BLaER1 treated with 17β-estradiol and CSF1 and Interleukin-3, amounts not matched to agents 10 nM and 100 nM (cell line): ENCODE results near the gene GET4.

Source experiments
- H3K27ac ChIP-seq, 11 experiments: shearing (Covaris generic); formaldehyde crosslinking; 2 replicates each; pipeline ENCODE4 v1.8.1; 2022
- H3K27me3 ChIP-seq, 11 experiments: shearing (Covaris generic); formaldehyde crosslinking; 2 replicates each; pipeline ENCODE4 v1.8.1; 2022
- H3K36me3 ChIP-seq, 11 experiments: shearing (Covaris generic); formaldehyde crosslinking; 2 replicates each; pipeline ENCODE4 v1.8.1; 2022
- H3K4me1 ChIP-seq, 10 experiments: shearing (Covaris generic); formaldehyde crosslinking; 2 replicates each; pipeline ENCODE4 v1.8.1; 2022
- H3K4me2 ChIP-seq, 11 experiments: shearing (Covaris generic); formaldehyde crosslinking; 2 replicates each; pipeline ENCODE4 v1.8.1; 2022
- H3K4me3 ChIP-seq, 10 experiments: shearing (Covaris generic); formaldehyde crosslinking; 2 replicates each; pipeline ENCODE4 v1.8.1; 2022
- H3K9ac ChIP-seq, 11 experiments: shearing (Covaris generic); formaldehyde crosslinking; 2 replicates each; pipeline ENCODE4 v1.8.1; 2022
- H3K9me3 ChIP-seq, 11 experiments: shearing (Covaris generic); formaldehyde crosslinking; replicated peaks in 1 of 11; 2 replicates each; pipeline ENCODE4 v1.8.1; 2022
- H4K20me1 ChIP-seq, 11 experiments: shearing (Covaris generic); formaldehyde crosslinking; 2 replicates each; pipeline ENCODE4 v1.8.1; 2022
- Cebpa-rat ChIP-seq, 11 experiments: shearing (Covaris generic); IDR thresholded peaks; 2 replicates each; pipeline ENCODE4 v1.8.1; 2022

The GET4 gene

GRCh38 chr7:861222-861621 is 15.1 kb upstream of the GET4 start:
- Histone ChIP-seq H4K20me1 (peaks cover 0 to 75% (median 11%) of the 10 kb centered on the region in 11 experiments; a peak in 12 of 22 replicates), H3K4me3 (no peak overlapping the region), H3K36me3 (peaks cover 97 to 100% (median 99%) of the 10 kb centered on the region in 11 experiments), H3K9me3 (no peaks in the 10 kb centered on the region), H3K4me2 (no peak overlapping the region), H3K9ac (no peak overlapping the region), H3K27ac (no peak overlapping the region), H3K4me1 (peaks cover 0 to 6% (median 0%) of the 10 kb centered on the region in 10 experiments; a peak in 4 of 20 replicates), H3K27me3 (no peaks in the 10 kb centered on the region)
- TF ChIP-seq Cebpa-rat (IDR thresholded peaks at IDR 0.05) = no peak

GRCh38 chr7:862157-862556 is 14.2 kb upstream of the GET4 start:
- no peak for TF ChIP-seq Cebpa-rat (IDR thresholded peaks at IDR 0.05)

GRCh38 chr7:863106-863505 is 13.2 kb upstream of the GET4 start:
- H3K4me2 ChIP-seq = no peak overlapping the region
- TF ChIP-seq Cebpa-rat (IDR thresholded peaks at IDR 0.05) = no peak
- peaks cover 94 to 97% (median 96%) of the 10 kb centered on the region in 11 experiments for H3K36me3 ChIP-seq
- no peak overlapping the region for H3K4me3 ChIP-seq
- H4K20me1 ChIP-seq = peaks cover 0 to 69% (median 10%) of the 10 kb centered on the region in 11 experiments; a peak in 12 of 22 replicates
- H3K9ac ChIP-seq = no peak overlapping the region
- no peaks in the 10 kb centered on the region for H3K27me3 ChIP-seq
- H3K4me1 ChIP-seq = peaks cover 0 to 13% (median 0%) of the 10 kb centered on the region in 10 experiments; a peak in 9 of 20 replicates
- H3K27ac ChIP-seq = no peak overlapping the region
- no peaks in the 10 kb centered on the region for H3K9me3 ChIP-seq

More at GRCh38 chr7:862157-862556, 14.2 kb upstream of the GET4 start:
- H3K9me3 ChIP-seq = no peaks in the 10 kb centered on the region
- H3K9ac ChIP-seq = no peak overlapping the region
- H3K4me3 ChIP-seq = no peak overlapping the region
- H3K27ac ChIP-seq = no peak overlapping the region
- H3K36me3 ChIP-seq = peaks cover 94 to 97% (median 96%) of the 10 kb centered on the region in 11 experiments
- peaks cover 0 to 69% (median 9%) of the 10 kb centered on the region in 11 experiments; a peak in 12 of 22 replicates for H4K20me1 ChIP-seq
- no peaks in the 10 kb centered on the region for H3K27me3 ChIP-seq
- no peak overlapping the region for H3K4me2 ChIP-seq
- H3K4me1 ChIP-seq = peaks cover 0 to 6% (median 0%) of the 10 kb centered on the region in 10 experiments; a peak in 8 of 20 replicates

GRCh38 chr7:865921-866320 is 10.4 kb upstream of the GET4 start:
- Histone ChIP-seq H3K27ac (no peak overlapping the region), H3K27me3 (no peaks in the 10 kb centered on the region), H4K20me1 (peaks cover 0 to 67% (median 9%) of the 10 kb centered on the region in 11 experiments; a peak in 12 of 22 replicates), H3K4me2 (no peak overlapping the region), H3K9me3 (no peaks in the 10 kb centered on the region), H3K9ac (no peak overlapping the region), H3K4me1 (peaks cover 0 to 13% (median 0%) of the 10 kb centered on the region in 10 experiments; a peak in 9 of 20 replicates), H3K36me3 (peaks cover 87 to 96% (median 93%) of the 10 kb centered on the region in 11 experiments), H3K4me3 (no peak overlapping the region)
- TF ChIP-seq Cebpa-rat (IDR thresholded peaks at IDR 0.05) = no peak

- H3K4me1 ChIP-seq = peaks cover 0 to 16% (median under 1%) of the 10 kb centered on the region in 10 experiments; a peak in 9 of 20 replicates
- H3K9me3 ChIP-seq = no peaks in the 10 kb centered on the region
- no peak for TF ChIP-seq Cebpa-rat (IDR thresholded peaks at IDR 0.05)
- no peaks in the 10 kb centered on the region for H3K27me3 ChIP-seq
- no peak overlapping the region for H3K4me2 ChIP-seq
- 0 out of 22 replicates have a peak overlapping the region, but pooled peaks of 1 of the 11 experiments have one; percentile 2 for H3K9ac ChIP-seq
- H4K20me1 ChIP-seq = peaks cover 0 to 61% (median 12%) of the 10 kb centered on the region in 11 experiments; a peak in 11 of 22 replicates
- H3K27ac ChIP-seq = peak overlapping the region in 2 of 11 experiments; percentile 10 to 11; a peak in 1 of 22 replicates
- H3K36me3 ChIP-seq = peaks cover 87 to 96% (median 93%) of the 10 kb centered on the region in 11 experiments
- no peak overlapping the region for H3K4me3 ChIP-seq
Measured at GRCh38 chr7:867001-867405, 9.4 kb upstream of the GET4 start.

- no peaks in the 10 kb centered on the region for H3K27me3 ChIP-seq
- H3K36me3 ChIP-seq = peaks cover 87 to 96% (median 93%) of the 10 kb centered on the region in 11 experiments
- H4K20me1 ChIP-seq = peaks cover 0 to 66% (median 14%) of the 10 kb centered on the region in 11 experiments; a peak in 11 of 22 replicates
- H3K27ac ChIP-seq = peak overlapping the region in 2 of 11 experiments; percentile 10 to 11; a peak in 2 of 22 replicates
- H3K9me3 ChIP-seq = no peaks in the 10 kb centered on the region
- no peak overlapping the region for H3K4me3 ChIP-seq
- H3K9ac ChIP-seq = peak overlapping the region in 1 of 11 experiments; percentile 2; a peak in 1 of 22 replicates
- H3K4me2 ChIP-seq = no peak overlapping the region
- peaks cover 0 to 22% (median 4%) of the 10 kb centered on the region in 10 experiments; a peak in 11 of 20 replicates for H3K4me1 ChIP-seq
- no peak for TF ChIP-seq Cebpa-rat (IDR thresholded peaks at IDR 0.05)
Measured at GRCh38 chr7:867406-868188, 8.8 kb upstream of the GET4 start.

GRCh38 chr7:868189-868486 is 8.2 kb upstream of the GET4 start:
- no peak overlapping the region; a peak in 1 of 22 replicates for H3K9ac ChIP-seq

GRCh38 chr7:869348-869747 is 7.0 kb upstream of the GET4 start:
- Histone ChIP-seq H3K27ac (no peak overlapping the region), H4K20me1 (peaks cover 0 to 57% (median 14%) of the 10 kb centered on the region in 11 experiments; a peak in 11 of 22 replicates), H3K36me3 (peaks cover 77 to 96% (median 92%) of the 10 kb centered on the region in 11 experiments), H3K4me3 (no peak overlapping the region), H3K27me3 (no peaks in the 10 kb centered on the region), H3K9me3 (peaks cover 0 to 4% (median 0%) of the 10 kb centered on the region in 11 experiments; a peak in 2 of 22 replicates), H3K9ac (no peak overlapping the region), H3K4me1 (peaks cover 11 to 39% (median 19%) of the 10 kb centered on the region in 10 experiments), H3K4me2 (no peak overlapping the region)
- TF ChIP-seq Cebpa-rat (IDR thresholded peaks at IDR 0.05) = no peak

More at GRCh38 chr7:868189-868486, 8.2 kb upstream of the GET4 start:
- no peak for TF ChIP-seq Cebpa-rat (IDR thresholded peaks at IDR 0.05)
- H3K4me3 ChIP-seq = no peak overlapping the region
- H3K4me1 ChIP-seq = peaks cover 3 to 27% (median 7%) of the 10 kb centered on the region in 10 experiments; a peak in 19 of 20 replicates
- no peaks in the 10 kb centered on the region for H3K27me3 ChIP-seq
- peaks cover 87 to 96% (median 93%) of the 10 kb centered on the region in 11 experiments for H3K36me3 ChIP-seq
- no peaks in the 10 kb centered on the region for H3K9me3 ChIP-seq
- no peak overlapping the region for H3K4me2 ChIP-seq
- peaks cover 0 to 62% (median 14%) of the 10 kb centered on the region in 11 experiments; a peak in 11 of 22 replicates for H4K20me1 ChIP-seq
- no peak overlapping the region for H3K27ac ChIP-seq
